Activated CD8-positive, alpha-beta T cell treated with anti-CD3 and anti-CD28 coated beads, Interleukin-2, amount 10 ng/mL, durations not matched to agents 7 days and 5 days (primary cell): ENCODE data around the gene TNFRSF12A. TPM values are rescaled to one million over a fixed set of nuclear protein-coding genes. Genes with fewer than 3 reads are reported as not detected.
A peak's percentile ranks its signal among the peaks of the same experiment; 100 is the strongest.

Experiments
- ATAC-seq: fragments of 150-1000 bp; cut with Tn5 transposase; one replicate; pipeline ENCODE4 v1.10.0; 2021; ENCODE audit warnings: moderate library complexity
- CTCF ChIA-PET: fragments of 350-600 bp; sonication (Branson Sonifier 250); formaldehyde crosslinking; loops from one replicate; lab custom pipeline; 2021; ENCODE audit warnings: antibody characterized with exemption; lab: Charles Lee
- POLR2A ChIA-PET: fragments of 350-600 bp; sonication (Branson Sonifier 250); formaldehyde crosslinking; loops from one replicate; lab custom pipeline; 2021; ENCODE audit warnings: antibody characterized with exemption; lab: Charles Lee
- DNase-seq: peaks from one replicate; pipeline ENCODE4 v3.0.0-alpha.2; 2020
- H3K27ac Mint-ChIP-seq: one replicate; pipeline ENCODE4 v1.8.0; 2021; ENCODE audit warnings: mild to moderate bottlenecking, mixed read lengths
- H3K27me3 Mint-ChIP-seq: one replicate; pipeline ENCODE4 v1.8.0; 2021; ENCODE audit warnings: low read depth, mixed read lengths
- H3K36me3 Mint-ChIP-seq: one replicate; pipeline ENCODE4 v1.8.0; 2021; ENCODE audit warnings: low read depth, mixed read lengths
- H3K4me1 Mint-ChIP-seq: one replicate; pipeline ENCODE4 v1.8.0; 2021; ENCODE audit warnings: low read depth, mixed read lengths
- H3K4me3 Mint-ChIP-seq: one replicate; pipeline ENCODE4 v1.8.0; 2021; ENCODE audit warnings: mild to moderate bottlenecking, mixed read lengths
- H3K9me3 Mint-ChIP-seq: one replicate; pipeline ENCODE4 v1.8.0; 2022; ENCODE audit warnings: mixed read lengths; ENCODE audit not compliant: insufficient read depth
- total RNA-seq, 2 experiments: library from RNA; stranded (reverse); gene quantifications; one replicate each; pipeline ENCODE4 v1.2.3, GENCODE V29; 2021

TNFRSF12A gene
- total RNA-seq, 2 experiments from 2014 or later, result 4.2 to 4.7 TPM

DNA sequence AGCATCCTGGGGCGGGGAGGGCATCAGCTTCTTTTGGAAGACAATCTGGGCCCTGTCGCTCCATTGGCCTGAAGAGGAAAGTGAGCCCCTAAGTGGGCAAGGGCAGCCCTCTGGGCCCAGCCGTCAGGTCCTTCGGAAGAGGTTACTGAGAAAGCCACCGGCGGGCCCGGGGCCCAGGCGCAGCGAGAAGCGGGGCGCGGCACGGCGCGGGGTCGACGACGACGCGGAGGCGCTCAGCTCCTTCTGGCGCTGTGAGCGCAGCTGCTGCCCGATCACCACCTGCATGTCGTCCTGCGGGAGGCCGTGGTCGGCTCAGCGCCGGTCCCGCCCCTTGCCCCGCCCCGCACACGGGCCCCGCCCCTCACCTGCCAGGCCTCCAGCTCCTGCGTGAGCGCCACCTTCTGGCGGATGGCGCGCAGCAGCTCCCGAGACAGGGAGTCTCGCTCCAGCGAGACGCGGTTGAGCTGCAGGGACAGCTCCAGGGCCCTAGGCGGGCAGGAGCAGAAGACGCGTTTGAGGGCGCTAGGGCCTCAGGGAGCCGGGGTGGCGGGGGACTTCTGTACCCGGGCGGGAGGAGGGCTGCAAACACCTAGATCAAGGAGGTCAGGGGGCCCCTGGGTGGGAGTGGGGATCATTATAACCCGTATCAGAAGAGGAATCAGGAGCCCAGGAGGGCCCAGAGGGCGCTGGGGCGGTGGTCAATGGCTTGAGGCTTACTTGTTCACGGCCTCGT, 8.0 kb downstream of the TNFRSF12A start:
- H3K27ac Mint-ChIP-seq, result peak overlapping the region; percentile 63
- H3K36me3 Mint-ChIP-seq, result peaks cover 20% of the 10 kb centered on the region
- H3K4me3 Mint-ChIP-seq, result peak overlapping the region; percentile 61
- DNase-seq (peak; percentile 90), ATAC-seq (peak; percentile 46)
- ChIA-PET POLR2A (interaction anchor here (0.6 to 1.2 kb wide), 7 partner anchors 14 to 1328 kb away, joined by 3 to 4 read pairs (median 3); no protein-coding TSS in a partner anchor), CTCF (interaction anchor here (0.7 to 10.4 kb wide), 30 partner anchors 7 to 255 kb away, joined by 3 to 270 read pairs (median 6); partner anchors contain the start of genes BICDL2, CLDN6, CLDN9 and HCFC1R1)
- H3K4me1 Mint-ChIP-seq, result peaks cover 50% of the 10 kb centered on the region
- H3K27me3 Mint-ChIP-seq, result peaks cover 25% of the 10 kb centered on the region
- no peaks in the 10 kb centered on the region for H3K9me3 Mint-ChIP-seq

DNA sequence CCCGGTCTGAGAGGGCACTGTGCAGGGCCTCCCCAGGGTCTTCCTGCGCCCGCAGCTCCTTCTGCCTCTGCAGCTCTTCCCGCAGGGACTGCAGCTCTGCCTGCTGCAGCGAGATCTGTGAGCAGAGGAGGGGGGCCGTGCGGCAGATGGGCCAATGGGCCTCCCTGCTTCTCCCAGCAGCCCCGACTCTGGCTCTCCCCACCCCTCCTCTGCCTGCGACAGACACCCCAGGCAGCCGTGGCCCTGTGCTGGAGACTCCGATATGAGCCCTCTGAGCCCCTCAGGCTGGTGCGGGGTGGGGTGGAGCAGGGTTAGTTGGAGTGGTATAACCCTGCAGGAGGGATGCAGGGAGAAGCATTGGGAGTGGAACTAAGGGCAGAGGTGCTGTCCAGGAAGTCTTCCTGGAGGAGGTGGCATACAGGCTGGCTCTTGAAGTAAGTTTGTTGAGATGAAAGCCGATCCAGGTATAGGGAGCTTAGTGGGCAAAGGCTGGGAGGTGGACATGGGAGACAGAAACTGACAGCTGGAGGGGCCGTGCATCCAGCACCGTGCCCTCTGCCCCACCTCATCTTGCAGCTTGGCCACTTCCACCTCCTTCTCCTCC, 8.7 kb downstream of the TNFRSF12A start:
- Mint-ChIP-seq H3K4me3 (peak overlapping the region; percentile 61), H3K27me3 (peaks cover 31% of the 10 kb centered on the region), H3K27ac (peak overlapping the region; percentile 49), H3K9me3 (no peaks in the 10 kb centered on the region), H3K4me1 (peaks cover 48% of the 10 kb centered on the region), H3K36me3 (peaks cover 20% of the 10 kb centered on the region)
- POLR2A ChIA-PET, result interaction anchor here (0.9 to 1.6 kb wide), 4 partner anchors 14 to 48 kb away, joined by 3 to 11 read pairs (median 4); partner anchors contain the start of gene PKMYT1
- CTCF ChIA-PET, result interaction anchor here (1.0 to 10.4 kb wide), 31 partner anchors 8 to 254 kb away, joined by 3 to 270 read pairs (median 6); partner anchors contain the start of genes BICDL2, CLDN6, CLDN9 and HCFC1R1
- no peak for DNase-seq
- no peak for ATAC-seq

- Mint-ChIP-seq H3K36me3 (peaks cover 18% of the 10 kb centered on the region), H3K27me3 (peaks cover 39% of the 10 kb centered on the region), H3K4me1 (peaks cover 44% of the 10 kb centered on the region), H3K4me3 (peak overlapping the region; percentile 65), H3K27ac (peak overlapping the region; percentile 65), H3K9me3 (no peaks in the 10 kb centered on the region)
- ATAC-seq, result peak; percentile 58
- peak; percentile 68 for DNase-seq
- POLR2A ChIA-PET, result interaction anchor here (0.6 to 1.6 kb wide), 5 partner anchors 12 to 267 kb away, joined by 3 to 11 read pairs (median 4); partner anchors contain the start of gene PKMYT1
- CTCF ChIA-PET, result interaction anchor here (0.6 to 10.4 kb wide), 13 partner anchors 9 to 136 kb away, joined by 3 to 270 read pairs (median 10); partner anchors contain the start of genes BICDL2, CLDN6, HCFC1R1 and IL32
Observed at GRCh38 chr16:3029491-3030221, 9.5 kb downstream of the TNFRSF12A start.

DNA sequence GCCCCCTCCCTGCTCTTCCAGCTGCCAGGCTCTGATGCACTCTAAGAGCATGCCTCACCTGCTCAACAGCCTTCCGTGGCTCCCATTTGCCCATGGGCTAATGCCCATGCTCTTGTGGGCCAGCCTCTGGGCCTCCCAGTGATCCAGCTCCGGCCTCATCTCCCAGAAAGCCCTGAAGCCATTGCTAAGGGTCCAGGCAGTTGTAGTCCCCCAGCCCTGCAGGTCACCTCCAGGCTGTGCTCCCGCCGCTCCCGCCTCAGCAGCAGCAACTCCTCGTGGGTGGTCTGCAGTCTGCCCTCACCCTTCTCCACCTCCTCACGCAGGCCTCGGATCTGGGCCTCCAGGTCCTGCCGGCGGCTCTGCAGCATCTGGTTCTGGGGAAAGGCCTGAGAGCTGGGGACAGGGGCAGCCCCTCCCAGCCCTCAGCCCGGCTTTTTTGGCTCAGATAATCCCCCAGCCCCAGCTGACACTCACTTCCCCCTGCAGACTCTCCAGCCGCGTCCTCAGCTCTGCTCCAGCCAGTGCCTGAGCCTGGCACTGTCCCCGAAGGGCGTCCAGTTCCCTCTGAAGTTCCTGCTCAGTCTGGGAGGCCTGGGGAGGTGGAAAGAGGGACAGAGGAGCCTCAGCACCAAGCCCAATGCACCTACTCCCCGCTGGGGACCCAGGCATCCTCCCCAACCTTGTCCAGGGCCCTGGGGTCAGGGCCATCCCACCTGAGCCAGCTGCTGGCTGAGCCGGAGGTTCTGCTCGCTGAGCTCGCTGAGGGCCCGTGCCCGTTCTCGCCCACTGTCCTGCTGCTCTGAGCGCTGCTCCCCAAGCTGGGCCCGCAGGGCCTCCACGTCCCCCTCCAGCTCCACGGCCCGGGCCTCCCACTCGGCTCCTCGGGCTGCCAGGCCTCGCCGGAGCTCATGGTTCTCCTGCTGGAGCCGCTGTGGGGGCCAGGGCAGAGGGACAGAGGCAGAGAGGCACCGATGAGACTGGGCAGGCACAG, 10.3 kb downstream of the TNFRSF12A start:
- Mint-ChIP-seq H3K36me3 (peaks cover 15% of the 10 kb centered on the region), H3K9me3 (no peaks in the 10 kb centered on the region), H3K4me1 (peaks cover 40% of the 10 kb centered on the region), H3K27ac (no peak overlapping the region), H3K4me3 (peak overlapping the region; percentile 65), H3K27me3 (peaks cover 46% of the 10 kb centered on the region)
- ATAC-seq, result no peak
- POLR2A ChIA-PET, result interaction anchor here (1.1 to 1.6 kb wide), 7 partner anchors 12 to 50 kb away, joined by 3 to 15 read pairs (median 4); partner anchors contain the start of gene PKMYT1
- DNase-seq, result no peak
- CTCF ChIA-PET, result interaction anchor here (0.6 to 10.4 kb wide), 19 partner anchors 9 to 138 kb away, joined by 3 to 270 read pairs (median 7); partner anchors contain the start of genes BICDL2, CLDN6, HCFC1R1 and IL32

DNA sequence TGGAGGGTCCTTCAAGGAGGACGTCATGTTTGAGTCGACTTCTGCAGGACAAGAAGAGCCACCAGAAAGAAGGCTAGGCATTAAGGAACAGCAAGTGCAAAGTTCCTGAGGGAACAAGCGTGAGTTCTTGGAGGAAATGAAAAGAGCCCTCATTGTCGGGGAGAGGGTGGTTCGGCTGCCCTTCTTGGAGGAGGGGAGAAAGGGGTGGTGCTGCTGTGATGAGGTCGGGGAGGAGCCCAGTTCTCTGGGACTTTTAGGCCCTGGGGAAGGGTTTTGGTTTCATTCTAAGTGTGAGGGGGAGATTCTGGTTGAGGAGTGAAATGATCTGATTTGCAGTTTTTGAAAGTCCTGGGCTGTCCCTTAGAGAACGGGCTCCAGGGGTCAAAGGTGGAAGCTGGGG, 12.5 kb downstream of the TNFRSF12A start:
- Mint-ChIP-seq H3K4me3 (no peak overlapping the region), H3K36me3 (no peaks in the 10 kb centered on the region), H3K27me3 (peaks cover 59% of the 10 kb centered on the region), H3K4me1 (peaks cover 44% of the 10 kb centered on the region), H3K9me3 (no peaks in the 10 kb centered on the region), H3K27ac (no peak overlapping the region)
- ATAC-seq, result no peak
- ChIA-PET CTCF (interaction anchor here (1.2 to 10.4 kb wide), 11 partner anchors 11 to 133 kb away, joined by 3 to 270 read pairs (median 17); partner anchors contain the start of genes BICDL2, CLDN6, CLDN9 and HCFC1R1), POLR2A (interaction anchor here (0.7 to 4.9 kb wide), 4 partner anchors 9 to 97 kb away, joined by 3 to 20 read pairs (median 4); partner anchors contain the start of genes HCFC1R1, MMP25, THOC6 and TNFRSF12A)
- DNase-seq, result no peak

DNA sequence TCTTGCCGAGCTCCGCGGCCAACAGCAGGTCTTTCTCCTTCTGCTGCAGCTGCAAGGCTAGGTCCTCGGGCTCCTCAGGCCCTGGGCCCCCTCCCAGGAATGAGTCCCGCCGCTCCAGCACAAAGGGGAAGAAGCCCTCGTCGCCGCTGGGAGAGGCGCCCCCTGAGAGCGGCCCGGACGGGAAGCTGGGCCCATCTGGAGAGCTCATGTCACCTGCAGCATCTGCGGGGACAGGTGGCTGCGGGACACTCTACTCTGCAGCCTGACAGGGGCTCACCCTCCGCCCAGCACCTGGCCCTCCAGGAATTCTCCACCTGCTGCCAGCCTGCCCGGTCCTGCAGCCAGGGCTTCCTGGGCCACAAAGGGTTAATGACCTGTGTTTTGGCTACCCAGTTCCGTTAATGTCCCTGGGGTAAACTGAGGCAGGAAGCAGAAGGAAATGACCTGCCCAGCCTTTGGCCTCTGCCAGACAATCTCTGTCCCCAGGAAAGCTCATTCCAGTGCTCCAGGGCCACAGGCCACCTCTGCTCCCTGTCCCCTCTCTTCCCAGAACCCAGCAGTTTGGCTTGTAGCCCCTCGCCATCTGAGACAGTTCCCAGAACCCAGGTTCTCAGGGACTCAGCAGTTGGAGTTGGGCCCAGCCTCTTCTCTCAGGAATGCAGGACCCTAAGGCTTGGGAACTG, 15.3 kb downstream of the TNFRSF12A start:
- H3K27ac Mint-ChIP-seq, result no peak overlapping the region
- POLR2A ChIA-PET, result interaction anchor here (0.7 to 4.9 kb wide), 4 partner anchors 9 to 29 kb away, joined by 3 to 20 read pairs (median 4); partner anchors contain the start of genes HCFC1R1, THOC6 and TNFRSF12A

GRCh38 chr16:3035972-3036725, 16.0 kb downstream of the TNFRSF12A start:
- DNase-seq (no peak), ATAC-seq (peak; percentile 17)
- H3K4me3 Mint-ChIP-seq, result no peak overlapping the region
- H3K9me3 Mint-ChIP-seq, result no peaks in the 10 kb centered on the region
- peaks cover 16% of the 10 kb centered on the region for H3K4me1 Mint-ChIP-seq
- no peaks in the 10 kb centered on the region for H3K36me3 Mint-ChIP-seq
- ChIA-PET CTCF (interaction anchor here (0.9 to 16.3 kb wide), 7 partner anchors 5 to 92 kb away, joined by 3 to 270 read pairs (median 159); partner anchors contain the start of genes BICDL2, CLDN6, HCFC1R1 and MMP25), POLR2A (interaction anchor here (1.4 to 4.9 kb wide), 3 partner anchors 8 to 14 kb away, joined by 3 to 20 read pairs (median 5); partner anchors contain the start of genes HCFC1R1, THOC6 and TNFRSF12A)
- peaks cover 66% of the 10 kb centered on the region for H3K27me3 Mint-ChIP-seq
- no peak overlapping the region for H3K27ac Mint-ChIP-seq

More for the DNA sequence above, 15.3 kb downstream of the TNFRSF12A start:
- no peaks in the 10 kb centered on the region for H3K9me3 Mint-ChIP-seq
- peaks cover 18% of the 10 kb centered on the region for H3K4me1 Mint-ChIP-seq
- H3K27me3 Mint-ChIP-seq, result peaks cover 66% of the 10 kb centered on the region
- ATAC-seq (no peak), DNase-seq (no peak)
- no peak overlapping the region for H3K4me3 Mint-ChIP-seq
- no peaks in the 10 kb centered on the region for H3K36me3 Mint-ChIP-seq
- CTCF ChIA-PET, result interaction anchor here (0.9 to 10.4 kb wide), 6 partner anchors 9 to 93 kb away, joined by 3 to 270 read pairs (median 132); partner anchors contain the start of genes BICDL2, CLDN6, HCFC1R1 and MMP25

- DNase-seq, result no peak
- no peak within 1 kb of the TSS for H3K4me3 Mint-ChIP-seq
- H3K9me3 Mint-ChIP-seq, result no peaks in the 10 kb centered on the region
- ChIA-PET CTCF (interaction anchor here (2.1 to 16.3 kb wide), 2 partner anchors 6 to 93 kb away, joined by 6 to 270 read pairs; no protein-coding TSS in a partner anchor), POLR2A (interaction anchor here (1.4 kb wide), 1 partner anchor 12 kb away, joined by 3 read pairs; no protein-coding TSS in a partner anchor)
- peak; percentile 21 for ATAC-seq
- no peaks in the 10 kb centered on the region for H3K36me3 Mint-ChIP-seq
- peaks cover 14% of the 10 kb centered on the region for H3K4me1 Mint-ChIP-seq
- no peak within 1 kb of the TSS for H3K27ac Mint-ChIP-seq
- peaks cover 65% of the 10 kb centered on the region for H3K27me3 Mint-ChIP-seq
Observed at GRCh38 chr16:3036726-3037315, 16.7 kb downstream of the TNFRSF12A start, which contains the start of gene BICDL2. BICDL2 (minus strand) TSS chr16:3036944; CDS start chr16:3035496, 1,448 bp downstream.
